ENCODE results near the gene SETD5.

DNA sequence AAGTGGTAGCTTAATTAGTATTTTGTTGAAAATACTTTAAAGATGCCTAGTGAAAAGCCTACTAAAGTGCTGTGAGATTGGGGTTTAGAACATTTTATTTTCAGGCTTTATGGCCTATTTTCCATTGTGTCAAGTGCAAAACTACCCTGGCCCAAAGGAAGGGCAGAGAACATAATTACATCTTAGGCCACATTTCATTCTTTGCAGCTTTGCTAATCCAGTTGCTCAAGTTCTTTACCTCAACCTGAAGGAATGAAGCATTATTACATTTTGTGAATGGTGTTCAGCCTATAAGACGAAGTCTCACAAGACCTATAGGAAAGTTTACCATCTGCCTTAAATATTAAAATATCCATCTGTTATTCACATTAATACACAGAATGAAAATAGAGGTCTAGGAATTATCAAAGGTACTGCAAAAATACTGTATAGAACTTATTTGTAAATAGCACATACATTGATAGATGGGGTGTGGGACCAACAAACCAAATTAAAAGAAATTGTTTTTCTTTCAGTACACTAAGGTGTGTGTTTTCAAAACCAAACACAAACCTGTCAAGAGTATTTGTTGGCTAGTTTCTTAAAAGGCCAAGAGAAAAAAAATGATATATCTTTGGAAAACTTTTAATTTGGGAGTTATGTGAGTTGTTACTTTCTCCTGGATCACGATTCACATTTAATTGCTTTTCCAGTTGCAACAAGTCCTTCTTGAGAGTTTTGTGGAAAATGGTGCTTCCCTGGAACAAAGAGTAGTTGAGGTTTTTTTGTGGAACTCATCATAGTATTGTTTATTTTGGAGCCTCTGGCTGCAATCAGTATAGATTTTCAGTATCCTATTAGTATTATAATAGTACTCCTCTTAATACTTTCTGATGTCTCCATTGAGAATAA lies 12.0 kb upstream of the SETD5 start:
- TF ChIP-seq EZH2 (IDR thresholded peaks at IDR 0.05; ENCODE audit: insufficient read depth, low read length) = no peak
- TF ChIP-seq, protein P1, sequence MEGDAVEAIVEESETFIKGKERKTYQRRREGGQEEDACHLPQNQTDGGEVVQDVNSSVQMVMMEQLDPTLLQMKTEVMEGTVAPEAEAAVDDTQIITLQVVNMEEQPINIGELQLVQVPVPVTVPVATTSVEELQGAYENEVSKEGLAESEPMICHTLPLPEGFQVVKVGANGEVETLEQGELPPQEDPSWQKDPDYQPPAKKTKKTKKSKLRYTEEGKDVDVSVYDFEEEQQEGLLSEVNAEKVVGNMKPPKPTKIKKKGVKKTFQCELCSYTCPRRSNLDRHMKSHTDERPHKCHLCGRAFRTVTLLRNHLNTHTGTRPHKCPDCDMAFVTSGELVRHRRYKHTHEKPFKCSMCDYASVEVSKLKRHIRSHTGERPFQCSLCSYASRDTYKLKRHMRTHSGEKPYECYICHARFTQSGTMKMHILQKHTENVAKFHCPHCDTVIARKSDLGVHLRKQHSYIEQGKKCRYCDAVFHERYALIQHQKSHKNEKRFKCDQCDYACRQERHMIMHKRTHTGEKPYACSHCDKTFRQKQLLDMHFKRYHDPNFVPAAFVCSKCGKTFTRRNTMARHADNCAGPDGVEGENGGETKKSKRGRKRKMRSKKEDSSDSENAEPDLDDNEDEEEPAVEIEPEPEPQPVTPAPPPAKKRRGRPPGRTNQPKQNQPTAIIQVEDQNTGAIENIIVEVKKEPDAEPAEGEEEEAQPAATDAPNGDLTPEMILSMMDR (IDR thresholded peaks at IDR 0.05; ENCODE audit: insufficient read depth, low read depth, low read length) = no peak

Data from astrocyte (in vitro differentiated cells and primary cell).